HG02852 (cell line): ENCODE data around the gene ACOT7.

ENCODE experiments used
- ATAC-seq: cut with Tn5 transposase; IDR thresholded peaks from one replicate; pipeline ENCODE4 v1.9.1; 2021; ENCODE audit warnings: mild to moderate bottlenecking, moderate library complexity; ENCODE audit not compliant: unreplicated experiment

The ACOT7 gene

DNA sequence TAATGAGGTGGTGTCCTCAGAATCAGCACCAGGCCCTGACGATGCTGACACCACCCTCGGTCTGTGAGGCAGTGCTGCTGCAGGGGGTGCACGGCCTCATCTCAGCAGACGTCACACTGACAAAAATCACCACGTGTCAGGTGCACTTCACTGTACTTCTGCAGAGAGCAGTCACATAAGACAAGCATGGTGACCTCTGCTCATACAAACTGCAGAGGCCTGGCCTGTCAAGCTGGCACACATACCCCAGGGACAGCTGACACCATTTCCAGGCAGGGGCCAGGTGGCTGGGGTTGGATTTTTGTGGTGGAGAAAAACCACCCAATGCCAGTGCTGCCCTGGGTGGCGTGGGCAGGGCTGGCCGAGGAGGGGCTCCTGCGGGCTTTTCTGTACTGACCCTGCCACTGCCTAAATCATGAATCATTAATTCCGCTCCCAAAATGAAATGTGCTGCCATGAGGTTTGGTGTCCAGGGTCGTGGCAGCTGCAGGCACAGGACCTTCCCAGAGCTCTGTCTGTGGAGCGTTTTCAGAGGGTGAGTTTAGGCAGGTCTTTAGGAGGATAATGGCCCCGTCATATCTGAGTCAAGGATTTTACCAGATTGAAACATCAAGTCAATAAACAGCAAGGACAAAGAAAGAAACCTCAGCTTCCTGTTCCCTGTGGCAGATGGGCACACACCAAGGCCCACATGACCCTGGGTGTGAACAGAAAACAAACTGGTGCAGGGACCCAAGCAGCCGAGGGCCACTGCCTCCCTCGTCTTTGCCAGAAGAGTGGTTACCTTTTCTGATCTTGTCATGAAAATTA is 99.3 kb downstream of the ACOT7 start:
- ATAC-seq, result no peak

- no peak for ATAC-seq
Measured at GRCh38 chr1:6292102-6292501, 101.5 kb downstream of the ACOT7 start.

- ATAC-seq, result no peak
Measured at GRCh38 chr1:6288665-6289064, 104.9 kb downstream of the ACOT7 start.

DNA sequence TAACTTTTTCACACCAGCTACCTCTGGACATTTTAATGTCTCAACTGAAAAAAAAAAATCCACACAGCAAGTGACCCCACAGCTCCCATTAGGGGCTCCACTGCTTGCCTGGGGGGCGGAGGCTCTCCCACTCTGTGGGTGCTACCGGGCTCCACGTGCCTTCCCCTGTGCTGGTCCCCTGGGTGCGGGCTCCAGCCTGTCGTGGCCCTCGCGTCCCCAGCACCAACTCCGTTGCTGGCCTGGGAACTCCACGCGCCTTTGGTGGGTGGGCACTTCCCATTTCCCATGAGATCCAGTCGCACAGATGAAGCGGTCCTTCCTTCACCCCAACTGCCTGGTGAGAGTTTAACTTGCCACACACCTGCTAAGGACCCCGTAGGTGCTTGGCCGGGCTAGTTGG is 105.5 kb downstream of the ACOT7 start:
- no peak for ATAC-seq

DNA sequence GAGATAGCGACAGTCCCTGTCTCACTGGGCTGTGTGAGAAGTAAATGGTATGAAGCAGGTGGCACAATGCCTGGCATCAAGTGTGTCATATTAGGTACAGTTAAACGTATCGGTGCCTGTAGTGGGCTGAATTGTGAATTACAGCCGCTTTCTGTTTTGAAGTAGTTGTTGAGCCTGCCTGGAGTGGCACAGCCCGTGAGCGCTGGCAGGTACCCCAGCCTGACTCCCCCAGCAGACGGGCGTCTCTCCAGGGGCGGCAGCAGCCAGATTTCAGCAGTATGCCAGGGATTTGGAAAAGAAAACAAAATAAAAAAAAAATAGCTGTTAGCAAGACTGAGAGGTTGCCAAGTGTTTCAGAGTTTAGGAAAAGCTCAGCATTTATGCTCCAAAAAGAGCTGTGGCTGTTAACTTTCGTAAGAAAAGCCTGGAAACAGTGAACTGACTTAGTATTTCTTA is 106.1 kb downstream of the ACOT7 start:
- no peak for ATAC-seq

- no peak for ATAC-seq
Measured at GRCh38 chr1:6287029-6287428, 106.5 kb downstream of the ACOT7 start.

DNA sequence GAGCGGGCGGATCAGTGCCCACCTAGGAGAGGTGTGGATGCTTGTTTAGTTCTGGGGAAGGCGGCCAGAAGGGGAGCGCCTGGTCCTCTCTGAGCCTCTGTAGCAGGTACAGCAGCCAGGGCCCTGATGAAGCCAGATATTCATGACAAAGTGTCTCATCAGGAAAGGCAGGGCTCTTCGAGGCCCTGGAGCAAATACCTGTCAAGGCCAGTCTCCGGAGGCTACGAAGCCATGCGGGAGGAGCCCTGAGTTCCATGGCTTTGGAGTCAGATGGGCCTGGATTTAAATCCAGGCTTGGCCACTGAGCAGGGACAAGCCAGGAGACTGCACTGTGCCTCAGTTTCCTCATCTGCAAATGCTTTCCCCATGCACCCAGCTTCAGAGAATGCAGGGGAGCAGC is 107.3 kb downstream of the ACOT7 start:
- ATAC-seq, result no peak

DNA sequence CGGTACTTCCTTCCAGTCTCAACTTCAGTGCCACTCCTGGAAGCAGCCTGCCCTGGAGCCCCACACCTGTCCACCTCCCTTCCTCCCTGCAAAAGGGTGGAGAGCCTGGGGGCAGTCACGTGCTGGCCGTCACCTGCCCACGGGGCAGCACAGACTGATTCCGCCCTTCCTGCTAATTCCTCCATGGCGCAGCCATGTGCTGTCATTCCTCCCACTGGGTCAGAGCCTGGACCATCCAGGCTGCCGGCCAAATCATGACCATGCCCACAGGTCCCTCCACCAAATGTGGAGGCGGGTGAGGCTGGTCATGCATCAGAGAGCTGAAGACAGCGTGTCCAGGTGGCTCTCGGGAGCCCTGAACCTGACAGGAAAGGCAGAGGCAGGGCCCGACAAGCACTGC is 108.2 kb downstream of the ACOT7 start:
- ATAC-seq, result no peak

DNA sequence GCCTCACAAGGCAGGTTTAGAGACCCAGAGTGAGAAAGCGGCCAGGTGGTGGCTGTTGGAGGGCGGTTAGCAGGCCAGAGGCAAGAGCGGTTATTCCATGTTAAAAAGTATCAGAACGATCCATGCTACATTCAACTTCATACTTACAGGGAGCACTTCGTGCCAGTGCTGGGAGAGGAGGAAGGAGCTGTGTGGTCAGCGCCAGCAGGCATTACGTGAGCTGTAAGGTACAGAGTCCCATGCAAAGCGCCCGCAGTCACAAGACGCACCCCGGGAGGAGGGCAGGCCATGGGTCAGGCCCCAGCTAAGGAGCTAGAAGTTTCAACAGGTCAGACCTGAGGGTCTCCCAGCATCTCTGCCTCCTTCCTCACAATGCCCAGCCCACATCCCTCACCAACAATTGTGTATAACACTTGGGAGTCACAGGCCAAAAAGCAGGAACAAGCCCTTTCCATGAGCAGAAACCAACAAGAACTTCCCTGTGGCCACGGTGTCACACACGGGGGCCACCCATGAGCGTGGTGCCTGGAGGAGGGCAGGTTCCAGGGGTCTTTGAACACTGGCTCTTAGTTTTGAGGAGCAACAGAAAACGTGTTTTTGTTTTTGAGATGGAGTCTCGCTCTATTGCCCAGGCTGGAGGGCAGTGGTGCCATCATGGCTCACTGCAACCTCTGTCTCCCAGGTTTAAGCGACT is 110.8 kb downstream of the ACOT7 start:
- no peak for ATAC-seq

GRCh38 chr1:6281511-6282402 is 111.8 kb downstream of the ACOT7 start:
- ATAC-seq, result no peak

DNA sequence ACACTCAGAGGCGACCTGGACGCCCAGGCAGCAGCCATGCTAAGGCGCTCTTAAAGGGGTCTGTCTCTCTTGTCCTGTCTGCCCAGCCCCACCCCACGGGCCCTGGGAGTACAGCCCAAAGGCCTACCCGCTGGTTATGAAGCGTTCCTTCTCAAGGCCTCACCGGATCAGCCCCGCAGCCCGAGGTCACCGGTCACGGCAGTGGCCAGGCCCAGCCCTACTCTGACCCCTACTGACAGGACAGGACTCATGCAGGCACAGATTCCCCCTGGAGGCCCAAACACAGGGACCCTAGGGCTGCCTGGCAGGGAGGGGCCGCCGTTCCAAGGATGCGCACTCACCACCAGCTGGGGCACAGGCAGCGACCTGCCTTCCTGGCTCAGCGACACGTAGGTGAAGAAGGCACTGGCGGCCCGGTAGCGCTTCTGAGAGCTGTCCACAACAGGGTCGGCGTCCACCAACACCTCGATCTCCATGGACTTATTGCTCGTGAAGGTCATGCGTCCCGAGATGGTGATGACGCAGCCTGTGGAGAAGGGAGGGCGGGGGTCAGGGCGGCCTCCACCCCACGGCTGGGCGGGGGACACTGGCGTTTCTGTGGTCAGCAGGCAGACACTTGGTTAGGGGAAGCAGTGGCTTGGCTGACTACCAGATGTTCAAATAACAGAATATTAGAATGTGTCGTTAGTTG is 112.7 kb downstream of the ACOT7 start:
- no peak for ATAC-seq

DNA sequence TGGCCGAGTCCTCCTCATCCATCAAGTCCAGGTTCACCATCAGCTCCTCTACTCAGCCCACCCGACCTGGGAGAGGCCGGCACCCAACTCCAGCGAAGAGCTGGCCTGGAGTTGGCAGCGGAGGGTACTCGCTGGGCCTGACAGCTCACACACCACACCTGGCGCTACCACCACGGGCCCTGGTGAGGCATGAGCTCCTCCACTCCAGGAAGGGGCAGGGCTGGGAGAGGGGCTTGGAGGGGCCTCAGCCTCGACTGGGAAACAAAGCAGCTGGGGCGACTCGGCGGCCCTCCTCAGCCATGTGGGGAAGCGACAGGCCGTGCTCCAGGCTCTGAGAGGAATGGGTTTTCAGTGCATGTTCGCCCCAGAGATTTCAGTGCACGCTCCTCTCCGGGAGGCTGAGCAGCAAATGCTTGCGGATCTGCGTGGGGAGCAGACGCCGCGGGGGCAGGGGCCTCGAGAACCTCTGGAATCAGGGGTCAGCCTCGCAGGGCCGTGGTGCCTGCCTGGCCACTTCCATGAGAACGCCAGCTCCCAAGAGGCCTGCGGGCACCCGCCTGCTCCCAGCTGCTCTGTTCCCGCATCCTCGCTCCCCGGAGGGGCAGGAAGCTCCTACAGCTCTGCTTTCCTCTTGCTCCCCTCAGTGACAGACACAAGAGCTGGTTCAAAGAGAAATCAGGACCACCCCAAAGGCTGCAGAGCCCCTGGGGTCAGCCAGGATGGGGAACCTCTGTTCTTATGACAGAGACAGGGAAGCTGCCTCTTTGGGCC is 113.8 kb downstream of the ACOT7 start:
- no peak for ATAC-seq

DNA sequence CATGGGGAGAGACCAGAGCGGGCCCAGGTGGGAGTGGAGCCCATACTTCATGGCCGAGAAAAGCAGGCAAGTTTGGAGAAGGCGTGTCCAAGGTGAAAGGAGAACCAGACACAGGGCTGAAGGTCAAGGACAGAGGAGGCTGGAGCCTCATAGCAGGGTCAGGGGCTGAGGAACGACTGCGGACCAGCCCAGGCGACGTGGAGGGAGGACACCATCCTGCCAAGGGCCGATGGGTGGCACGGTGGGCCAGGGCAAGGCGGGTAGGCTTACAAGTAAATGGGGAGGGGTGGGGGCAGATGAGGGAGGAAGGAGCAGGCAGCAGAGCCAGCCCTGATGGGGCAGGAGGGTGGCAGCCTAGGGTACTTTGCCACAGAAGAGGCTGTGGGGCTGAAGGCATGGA is 114.5 kb downstream of the ACOT7 start:
- no peak for ATAC-seq

- ATAC-seq, result no peak
Measured at GRCh38 chr1:6278263-6278662, 115.3 kb downstream of the ACOT7 start.

DNA sequence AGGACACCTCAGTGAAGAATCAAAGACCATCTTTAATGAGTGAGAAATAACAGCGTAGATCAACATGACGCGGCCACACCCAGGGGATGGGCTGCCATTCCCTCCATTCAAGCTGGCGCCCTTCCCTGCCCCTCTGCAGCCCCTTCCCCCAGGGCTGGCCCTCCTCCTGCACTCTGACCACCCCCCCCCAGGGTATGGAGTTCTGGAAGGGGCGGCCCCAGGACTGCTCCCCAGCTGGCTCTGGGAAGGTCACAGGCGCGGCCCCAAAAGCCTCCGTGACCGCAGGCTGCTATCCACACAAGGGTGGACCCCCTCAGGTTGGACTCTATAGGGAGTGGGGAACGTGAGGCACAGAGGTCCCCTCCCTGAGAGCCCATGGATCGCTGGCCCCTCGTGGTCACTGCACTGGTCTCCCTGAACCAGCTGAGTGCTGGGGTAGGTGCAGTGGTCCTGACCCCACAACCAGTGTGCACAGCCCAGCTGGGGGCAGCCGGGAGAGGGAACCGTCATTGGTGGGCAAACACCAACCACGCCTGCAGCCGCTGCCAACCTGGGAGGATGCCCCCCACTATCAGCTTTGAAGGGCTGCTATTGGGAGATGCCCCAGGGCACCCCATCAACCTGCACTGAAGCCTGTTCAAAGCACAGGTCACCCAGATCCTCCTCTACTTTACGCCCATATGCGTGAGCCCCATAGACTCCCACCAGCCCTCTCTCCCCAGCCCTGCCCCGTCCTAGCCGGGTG is 116.6 kb downstream of the ACOT7 start:
- ATAC-seq, result no peak

DNA sequence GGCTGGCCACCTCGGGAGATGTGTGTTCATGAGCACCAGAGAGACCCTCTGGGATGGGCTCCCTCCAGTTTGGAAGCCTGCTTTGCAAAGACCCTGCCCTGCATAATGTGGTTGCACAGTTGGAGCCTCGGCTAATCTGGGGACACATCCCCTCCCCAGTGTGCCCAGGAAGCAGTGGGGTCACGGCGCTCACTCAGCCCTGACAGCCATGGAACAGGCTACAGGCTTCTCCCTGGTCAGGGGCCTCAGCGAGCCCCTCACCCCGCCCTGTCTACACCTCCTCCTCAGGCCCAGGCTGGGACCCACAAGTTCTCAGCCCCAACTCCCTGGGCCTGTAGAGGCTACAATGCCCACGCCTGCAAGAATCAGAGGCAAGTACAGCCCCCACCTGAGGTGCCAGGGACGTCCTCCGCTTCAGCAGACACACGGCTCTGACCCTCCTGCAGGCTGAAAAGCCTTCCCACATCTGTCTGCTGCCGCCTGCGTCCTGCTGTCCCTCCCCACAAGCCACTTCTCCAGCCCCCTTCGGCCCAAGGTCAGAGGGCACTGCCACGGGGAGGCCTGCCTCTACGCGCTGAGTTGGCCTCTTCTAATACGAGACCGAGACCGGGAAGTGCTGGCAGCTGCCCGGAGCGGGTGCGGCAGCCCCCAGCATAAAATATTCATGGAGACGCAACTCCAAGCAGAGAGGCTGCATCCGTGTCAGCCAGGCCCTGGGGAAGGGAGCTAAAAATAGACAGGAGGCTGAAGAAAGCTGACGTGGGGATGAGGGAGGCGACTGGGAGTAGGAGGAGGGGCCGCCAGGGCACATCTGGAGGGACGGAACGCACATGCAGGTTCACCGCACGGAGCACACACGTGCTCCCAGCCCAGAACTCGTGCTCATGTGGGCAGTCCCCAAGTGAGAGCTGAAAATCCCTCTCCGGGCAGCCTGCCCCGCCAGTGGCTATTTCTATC is 117.5 kb downstream of the ACOT7 start:
- no peak for ATAC-seq

DNA sequence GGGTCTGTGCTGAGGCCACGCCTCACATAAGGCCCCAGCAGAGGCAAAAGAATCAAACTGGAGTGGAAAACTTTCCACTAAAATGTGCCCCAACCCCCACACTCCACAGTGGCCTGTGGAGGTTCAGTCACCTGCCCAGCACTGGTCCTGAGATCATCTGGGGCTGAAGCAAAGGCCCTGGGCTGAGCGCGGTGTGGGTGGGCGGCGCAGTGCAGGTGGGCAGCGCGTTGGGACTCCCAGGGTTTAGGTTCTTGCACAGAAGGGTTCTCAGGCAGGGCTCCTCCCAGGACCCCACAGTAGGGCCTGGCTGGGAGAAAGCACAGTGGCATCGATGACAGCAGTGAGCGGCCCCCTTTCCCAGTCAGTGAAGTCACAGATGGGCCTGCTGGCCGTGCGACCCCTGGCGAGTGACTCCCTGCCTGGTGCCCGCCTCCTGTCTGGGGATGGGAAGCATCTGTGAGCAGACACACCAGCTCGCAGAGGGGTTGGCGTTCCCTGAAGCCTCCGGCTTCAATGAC is 118.9 kb downstream of the ACOT7 start:
- ATAC-seq, result no peak

DNA sequence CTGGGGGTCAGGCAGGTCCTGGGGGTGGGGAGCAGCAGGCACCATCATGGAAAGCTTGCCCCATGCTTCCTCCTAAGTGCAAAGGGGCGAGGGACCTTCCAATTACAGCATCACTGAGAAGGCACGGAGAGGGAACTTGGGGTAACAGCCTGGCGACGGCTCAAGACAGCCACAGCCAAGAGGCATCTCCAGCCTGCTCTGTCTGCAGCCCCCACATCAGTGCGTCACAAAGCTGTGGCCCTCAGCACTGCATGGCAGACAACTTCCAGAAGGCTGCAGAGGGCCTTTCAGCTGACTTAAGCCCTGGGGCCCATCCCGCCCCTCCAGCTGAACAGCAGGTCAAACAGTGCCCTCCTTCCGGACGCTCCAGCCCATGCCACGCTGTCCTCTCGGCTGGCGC is 119.5 kb downstream of the ACOT7 start:
- no peak for ATAC-seq
